Measurements from ENCODE around the gene CYSRT1. TPM values are rescaled to one million over a fixed set of nuclear protein-coding genes. Genes with fewer than 3 reads are reported as not detected.

CYSRT1 gene
- polyA plus RNA-seq, 1 of the 3 experiments (the other 2 are of a cell fraction) = 2.1 TPM

DNA sequence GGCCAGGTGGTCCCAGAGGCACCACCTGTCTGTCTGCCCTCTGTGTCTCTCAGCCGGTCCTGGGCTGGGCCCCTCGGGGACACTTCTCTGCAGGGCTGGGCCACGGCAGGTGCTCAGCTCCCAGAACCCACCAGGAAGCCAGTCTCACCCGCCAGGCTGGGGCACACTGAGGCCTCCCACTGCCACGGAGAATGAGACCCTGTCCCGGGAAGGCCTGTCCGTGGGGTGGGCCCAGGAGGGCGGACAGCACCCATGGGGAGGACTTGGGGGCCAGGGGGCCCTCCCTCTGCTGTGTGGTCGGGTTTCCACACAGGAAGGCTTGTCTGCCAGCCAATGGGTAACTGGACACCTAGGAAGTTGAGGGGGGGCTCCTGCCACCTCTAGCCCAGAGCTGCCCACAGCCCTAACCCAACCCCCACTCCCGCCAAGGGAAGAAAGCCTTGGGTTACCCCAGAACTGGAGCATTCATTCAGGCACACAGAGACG lies 12.0 kb downstream of the CYSRT1 start:
- CTCF ChIA-PET = interaction anchor here (0.6 to 4.5 kb wide), 61 partner anchors 11 to 427 kb away, joined by 3 to 95 read pairs (median 4); partner anchors contain the start of genes ANAPC2, CYSRT1, DPP7 and GRIN1
- Histone ChIP-seq H3K9me2 (no peaks in the 10 kb centered on the region), H3K4me2 (no peak overlapping the region), H3K27me3 (ENCODE audit: insufficient read depth) (no peaks in the 10 kb centered on the region), H3K79me2 (ENCODE audit: insufficient read depth) (peaks cover 32% of the 10 kb centered on the region), H3K9ac (no peak overlapping the region), H2AFZ (ENCODE audit: low read depth) (no peak overlapping the region), H3K9me3 (no peaks in the 10 kb centered on the region), H3K27ac (ENCODE audit: low read depth in 2 of 2, low read length in 1 of 2) (no peak overlapping the region; a peak in 1 of 4 replicates), H3K36me3 (replicated peaks in 1 of 2; ENCODE audit: control insufficient read depth in 1 of 2, insufficient read depth in 2 of 2, low read length in 1 of 2) (peaks cover 0 to 4% of the 10 kb centered on the region in 2 experiments), H3K4me1 (ENCODE audit: control insufficient read depth in 1 of 2, insufficient read depth in 2 of 2, low read depth in 1 of 2, low read length in 1 of 2) (peaks cover 9 to 23% of the 10 kb centered on the region in 2 experiments; a peak in 2 of 4 replicates), H4K20me1 (ENCODE audit: insufficient read depth) (peaks cover 5% of the 10 kb centered on the region), H3K4me3 (ENCODE audit: low read depth in 2 of 2, low read length in 1 of 2) (no peak overlapping the region), H3F3A (replicated peaks; ENCODE audit: insufficient read depth) (peaks cover 9% of the 10 kb centered on the region)
- TF ChIP-seq RCOR1 (IDR thresholded peaks at IDR 0.05; ENCODE audit: low read length) (no peak), TCF12 (IDR thresholded peaks at IDR 0.05) (no peak), EZH2phosphoT487 (IDR thresholded peaks at IDR 0.05; ENCODE audit: borderline replicate concordance, low read depth) (no peak), YY1 (IDR thresholded peaks at IDR 0.05; ENCODE audit: low read depth) (no peak), FOXM1 (IDR thresholded peaks at IDR 0.05; ENCODE audit: low read depth) (no peak), EP300 (IDR thresholded peaks at IDR 0.05; ENCODE audit: borderline replicate concordance in 1 of 2, low read depth in 1 of 2, low read length in 1 of 2) (no peak), NRF1 (IDR thresholded peaks at IDR 0.05; ENCODE audit: low read depth, low read length) (no peak), CTCF (IDR thresholded peaks at IDR 0.05) (no peak), FOXJ3 (CRISPR knock-in tag; IDR thresholded peaks at IDR 0.05) (no peak), SMC3 (IDR thresholded peaks at IDR 0.05; ENCODE audit: low read depth, low read length) (no peak), ELF1 (IDR thresholded peaks at IDR 0.05) (no peak)
- POLR2A ChIA-PET = interaction anchor here (0.7 to 1.3 kb wide), 7 partner anchors 17 to 186 kb away, joined by 3 to 4 read pairs (median 3); partner anchors contain the start of genes EXD3, NDOR1, NOXA1 and TMEM203
- no peak for DNase-seq
- WGBS (ENCODE audit: low lambda C conversion rate) = 68% methylated on average over 5 of the region's 11 CpGs

DNA sequence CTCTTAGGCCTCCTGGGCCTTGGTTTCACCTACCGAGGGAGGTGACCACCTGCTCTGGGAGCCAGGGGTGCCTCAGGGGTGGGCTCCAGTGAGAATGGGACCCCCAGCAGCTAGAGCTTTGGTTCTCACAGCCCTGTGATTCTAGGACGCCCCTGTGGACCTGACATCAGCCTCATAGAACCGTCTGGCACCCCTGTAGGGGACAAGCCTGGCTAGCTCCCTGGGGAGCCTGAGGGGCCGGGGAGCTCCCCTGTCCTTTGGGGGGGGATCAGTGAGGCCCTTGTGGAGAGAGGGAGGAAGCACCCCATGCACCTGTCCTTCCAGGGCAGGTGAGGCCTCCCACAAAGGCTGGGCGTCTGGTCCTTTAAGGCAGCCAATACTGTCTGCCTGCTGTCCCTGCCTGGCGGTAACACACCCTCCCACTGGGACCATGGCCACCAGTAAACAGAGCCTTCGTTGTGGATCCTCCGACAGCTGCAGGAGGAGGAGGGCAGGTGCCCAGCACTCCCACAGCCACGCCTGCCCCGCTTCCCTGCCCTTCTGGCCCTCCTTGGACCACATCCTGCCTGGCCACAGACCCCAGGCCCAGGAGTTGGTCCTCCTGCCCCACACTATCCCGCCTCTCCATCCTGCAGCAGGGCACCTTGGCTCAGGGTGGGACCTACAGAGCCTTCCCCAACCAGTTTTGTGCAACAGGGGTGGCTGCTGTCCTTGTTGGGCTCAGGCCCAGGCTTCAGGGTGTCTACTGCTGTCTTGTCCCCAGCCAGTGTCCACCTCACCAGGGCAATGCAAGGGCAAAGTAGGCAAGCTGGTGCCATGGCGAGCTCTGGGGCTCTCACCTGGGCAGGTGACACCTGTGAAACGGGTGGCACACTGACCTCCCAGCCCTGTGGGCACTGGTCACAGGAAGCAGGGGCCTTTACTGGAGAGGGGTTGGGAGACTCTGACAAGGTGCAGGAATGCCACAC lies 13.1 kb downstream of the CYSRT1 start:
- H3K4me2 ChIP-seq = peak overlapping the region; percentile 97
- H2AFZ ChIP-seq (ENCODE audit: low read depth) = no peak overlapping the region
- peaks cover 43% of the 10 kb centered on the region for H3K79me2 ChIP-seq (ENCODE audit: insufficient read depth)
- TF ChIP-seq TCF12 (IDR thresholded peaks at IDR 0.05) = no peak
- no peak for TF ChIP-seq RFX5 (IDR thresholded peaks at IDR 0.05; ENCODE audit: low read length)
- TF ChIP-seq GATA2 (CRISPR knock-in tag; IDR thresholded peaks at IDR 0.05) = no peak
- no peak for TF ChIP-seq CTCF (IDR thresholded peaks at IDR 0.05)
- TF ChIP-seq MAX (IDR thresholded peaks at IDR 0.05; ENCODE audit: low read depth) = no peak
- no peak for TF ChIP-seq SIN3A (IDR thresholded peaks at IDR 0.05; ENCODE audit: borderline replicate concordance, low read depth, low read length)
- TF ChIP-seq EP300 (IDR thresholded peaks at IDR 0.05; ENCODE audit: borderline replicate concordance in 1 of 2, low read depth in 1 of 2, low read length in 1 of 2) = no peak
- TF ChIP-seq RAD21 (IDR thresholded peaks at IDR 0.05; ENCODE audit: low read length) = no peak
- no peak for TF ChIP-seq YY1 (IDR thresholded peaks at IDR 0.05; ENCODE audit: low read depth)
- no peak for TF ChIP-seq FOXM1 (IDR thresholded peaks at IDR 0.05; ENCODE audit: low read depth)
- TF ChIP-seq NRF1 (IDR thresholded peaks at IDR 0.05; ENCODE audit: low read depth, low read length) = no peak
- TF ChIP-seq SMC3 (IDR thresholded peaks at IDR 0.05; ENCODE audit: low read depth, low read length) = no peak
- TF ChIP-seq CHD2 (IDR thresholded peaks at IDR 0.05; ENCODE audit: low read length, partially characterized antibody) = no peak
- TF ChIP-seq IRF3 (IDR thresholded peaks at IDR 0.05; ENCODE audit: low read depth, low read length) = no peak
- no peaks in the 10 kb centered on the region for H3K9me2 ChIP-seq
- DNase-seq = no peak
- peaks cover 15% of the 10 kb centered on the region for H4K20me1 ChIP-seq (ENCODE audit: insufficient read depth)
- H3K4me1 ChIP-seq (ENCODE audit: control insufficient read depth in 1 of 2, insufficient read depth in 2 of 2, low read depth in 1 of 2, low read length in 1 of 2) = peaks cover 15 to 33% of the 10 kb centered on the region in 2 experiments; a peak in 2 of 4 replicates
- WGBS (ENCODE audit: low lambda C conversion rate) = 86% methylated on average over 6 of the region's 13 CpGs
- POLR2A ChIA-PET = interaction anchor here (6.4 kb wide), 1 partner anchor 18 kb away, joined by 83 read pairs; the partner anchor contains the start of gene NELFB
- H3K4me3 ChIP-seq (ENCODE audit: low read depth in 2 of 2, low read length in 1 of 2) = no peak overlapping the region
- no peak overlapping the region for H3K27ac ChIP-seq (ENCODE audit: low read depth in 2 of 2, low read length in 1 of 2)
- H3K9ac ChIP-seq = no peak overlapping the region
- no peaks in the 10 kb centered on the region for H3K27me3 ChIP-seq (ENCODE audit: insufficient read depth)
- H3K9me3 ChIP-seq = no peaks in the 10 kb centered on the region
- peaks cover 14% of the 10 kb centered on the region for H3F3A ChIP-seq (replicated peaks; ENCODE audit: insufficient read depth)
- peaks cover 9 to 13% of the 10 kb centered on the region in 2 experiments for H3K36me3 ChIP-seq (replicated peaks in 1 of 2; ENCODE audit: control insufficient read depth in 1 of 2, insufficient read depth in 2 of 2, low read length in 1 of 2)
- CTCF ChIA-PET = interaction anchor here (0.7 to 4.5 kb wide), 14 partner anchors 10 to 189 kb away, joined by 3 to 95 read pairs (median 10); partner anchors contain the start of genes ANAPC2, CYSRT1, DPP7 and LRRC26
